Fibroblast of skin of scalp (primary cell): ENCODE measurements around the gene OR2V2.

Experiments
- DNase-seq: peaks from one replicate; pipeline ENCODE4 v3.0.0-alpha.2; 2013

Gene OR2V2

GRCh38 chr5:181207214-181207959 lies 60.0 kb downstream of the OR2V2 start:
- DNase-seq: peak; percentile 95

DNA sequence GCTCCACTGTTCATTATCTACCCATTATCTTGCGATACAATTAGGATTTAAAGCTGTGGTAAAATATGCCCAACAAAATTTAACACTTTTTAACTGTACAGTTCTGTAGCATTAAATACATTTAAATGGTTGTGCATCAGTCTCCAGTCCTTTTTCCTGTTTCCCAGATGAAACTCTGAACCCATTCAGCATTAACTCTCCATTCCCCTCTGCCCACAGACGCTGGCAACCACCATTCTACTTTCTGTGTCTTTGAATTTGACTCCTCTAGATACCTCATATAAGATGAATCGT lies 60.5 kb downstream of the OR2V2 start:
- DNase-seq: no peak
